22Rv1 (cell line): Measurements from ENCODE around the gene THOC5.

ENCODE experiments used
- CTCF ChIP-seq: fragments of 450-650 bp; IDR thresholded peaks from 2 replicates; pipeline ENCODE4 v1.5.1; 2017; ENCODE audit warnings: mild to moderate bottlenecking
- ZFX ChIP-seq: fragments of 450-650 bp; IDR thresholded peaks from 2 replicates; pipeline ENCODE4 v1.6.1; 2017; ENCODE audit warnings: antibody characterized with exemption, borderline replicate concordance

DNA sequence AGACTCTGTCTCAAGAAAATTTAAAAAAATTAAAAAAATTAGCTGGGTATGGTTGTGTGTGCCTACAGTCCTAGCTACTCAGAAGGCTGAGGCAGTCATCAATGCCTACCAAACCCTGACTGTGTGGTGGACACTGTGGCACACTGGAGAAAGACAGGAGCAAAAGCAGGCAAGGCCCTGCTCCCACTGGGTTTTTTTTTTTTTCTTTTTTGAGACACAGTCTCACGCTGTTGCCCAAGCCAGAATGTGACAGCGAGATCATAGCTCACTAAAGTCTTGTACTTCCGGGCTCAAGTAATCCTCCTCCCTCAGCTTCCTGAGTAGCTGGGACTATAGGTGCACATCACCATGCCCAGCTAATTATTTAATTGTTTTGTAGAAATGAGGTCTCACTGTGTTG lies 68.9 kb downstream of the THOC5 start:
- no peak for TF ChIP-seq CTCF
- no peak for TF ChIP-seq ZFX
